HepG2 (cell line): ENCODE measurements around the gene CMTM1. TPM values are rescaled to one million over a fixed set of nuclear protein-coding genes. Genes with fewer than 3 reads are reported as not detected.

Source experiments
- CHD4 ChIP-seq: fragments of 200-600 bp; sonication (generic); IDR thresholded peaks from 2 replicates; pipeline ENCODE4 v1.7.0; 2017; ENCODE audit warnings: mild to moderate bottlenecking, low read length, borderline replicate concordance
- GLI4 ChIP-seq: sonication (generic); formaldehyde crosslinking; IDR thresholded peaks from 2 replicates; pipeline ENCODE4 v1.5.1; 2020; ENCODE audit warnings: missing genetic modification reagents, mild to moderate bottlenecking, moderate library complexity, borderline replicate concordance
- ISL2 ChIP-seq: sonication (generic); formaldehyde crosslinking; IDR thresholded peaks from 2 replicates; pipeline ENCODE4 v1.5.0; 2020; ENCODE audit warnings: missing genetic modification reagents
- PTBP1 ChIP-seq: fragments of 200-400 bp; formaldehyde crosslinking; IDR thresholded peaks from 2 replicates; pipeline ENCODE4 v1.6.1; 2018; ENCODE audit warnings: low read length, low read depth; ENCODE audit not compliant: poor library complexity, severe bottlenecking
- ZBTB14 ChIP-seq: sonication (generic); formaldehyde crosslinking; IDR thresholded peaks from 2 replicates; pipeline ENCODE4 v1.4.0; 2020; ENCODE audit warnings: missing genetic modification reagents
- ZBTB49 ChIP-seq: sonication (generic); formaldehyde crosslinking; IDR thresholded peaks from 2 replicates; pipeline ENCODE4 v1.4.0; 2020; ENCODE audit warnings: missing genetic modification reagents, borderline replicate concordance
- polyA plus RNA-seq, 8 experiments: library from polyadenylated mRNA; depleted of rRNA in 3 of 8; stranded (reverse) in 7 of 8; unstranded in 1 of 8; fragments of >200 nt; fragmentation: Illumina TruSeq in 4 of 8; extraction: Trizol in 4 of 8; gene quantifications; 2 replicates each; pipeline versions ENCODE4 v1.2.1 to v1.2.3, GENCODE V29; 2011 to 2016; ENCODE audit warnings: low read depth in 4 of 8, missing spikeins in 1 of 8, mixed read lengths in 1 of 8; ENCODE audit not compliant: insufficient read depth in 1 of 8
- total RNA-seq, 5 experiments: library from RNA; depleted of rRNA; stranded (reverse); fragments of >200 nt; fragmentation: Illumina TruSeq; extraction: Trizol; gene quantifications; 2 replicates each; pipeline ENCODE4 v1.2.3, GENCODE V29; 2016; ENCODE audit warnings: low read depth in 1 of 5
- TF ChIP-seq, protein P1 (sequence below): sonication (generic); formaldehyde crosslinking; IDR thresholded peaks from 2 replicates; pipeline ENCODE4 v1.4.0; 2020; ENCODE audit warnings: missing genetic modification reagents, borderline replicate concordance
- TF ChIP-seq, protein P2 (sequence below): sonication (generic); formaldehyde crosslinking; IDR thresholded peaks from 2 replicates; pipeline ENCODE4 v1.5.0; 2020; ENCODE audit warnings: mild to moderate bottlenecking, missing genetic modification reagents, borderline replicate concordance

The CMTM1 gene
- total and polyA plus RNA-seq, 2 of the 13 experiments (the other 11 are each of a cell fraction or from before 2014, with no cell fraction given): 1.7 to 2.9 TPM

DNA sequence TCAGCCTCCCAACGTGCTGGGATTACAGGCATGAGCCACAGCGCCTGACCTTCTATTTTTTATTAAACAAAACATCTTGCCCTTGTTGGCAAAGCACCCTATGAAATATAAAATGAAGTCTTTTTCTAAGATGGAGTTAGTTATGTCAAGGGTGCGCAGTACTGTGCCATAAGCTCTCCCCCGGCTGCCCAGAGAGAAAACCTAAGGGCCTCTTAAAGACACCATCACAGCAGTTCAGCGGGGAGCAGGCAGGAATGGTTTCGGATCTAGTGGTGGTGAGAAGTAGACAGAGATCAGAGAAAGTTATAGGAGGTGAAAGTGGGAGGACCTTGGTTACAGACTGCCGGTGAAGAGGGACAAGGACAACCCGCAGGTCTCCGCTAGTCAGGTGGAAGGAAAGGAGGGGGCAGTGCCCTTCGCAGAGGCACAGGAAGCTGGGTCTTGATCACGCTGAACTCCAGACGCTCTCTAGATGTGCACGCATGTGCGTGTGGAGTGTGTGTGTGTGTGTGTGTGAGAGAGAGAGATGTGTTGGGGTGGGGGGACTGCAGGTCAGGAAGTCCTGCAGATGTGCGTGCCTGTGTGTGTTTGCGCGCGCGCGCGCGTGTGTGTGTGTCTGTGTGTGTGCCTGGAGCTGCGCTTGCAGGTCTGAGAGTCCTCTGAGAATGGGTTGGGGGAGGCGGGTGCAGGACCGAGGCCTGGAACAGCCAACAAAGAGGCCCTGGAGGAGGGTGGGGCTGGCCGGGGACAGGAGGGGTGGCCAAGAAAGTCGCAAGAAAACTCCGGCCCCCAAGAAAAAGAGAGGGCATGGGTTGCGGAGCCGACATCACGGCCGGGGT is 37.5 kb downstream of the CMTM1 start (continued):
- TF ChIP-seq, protein P1, sequence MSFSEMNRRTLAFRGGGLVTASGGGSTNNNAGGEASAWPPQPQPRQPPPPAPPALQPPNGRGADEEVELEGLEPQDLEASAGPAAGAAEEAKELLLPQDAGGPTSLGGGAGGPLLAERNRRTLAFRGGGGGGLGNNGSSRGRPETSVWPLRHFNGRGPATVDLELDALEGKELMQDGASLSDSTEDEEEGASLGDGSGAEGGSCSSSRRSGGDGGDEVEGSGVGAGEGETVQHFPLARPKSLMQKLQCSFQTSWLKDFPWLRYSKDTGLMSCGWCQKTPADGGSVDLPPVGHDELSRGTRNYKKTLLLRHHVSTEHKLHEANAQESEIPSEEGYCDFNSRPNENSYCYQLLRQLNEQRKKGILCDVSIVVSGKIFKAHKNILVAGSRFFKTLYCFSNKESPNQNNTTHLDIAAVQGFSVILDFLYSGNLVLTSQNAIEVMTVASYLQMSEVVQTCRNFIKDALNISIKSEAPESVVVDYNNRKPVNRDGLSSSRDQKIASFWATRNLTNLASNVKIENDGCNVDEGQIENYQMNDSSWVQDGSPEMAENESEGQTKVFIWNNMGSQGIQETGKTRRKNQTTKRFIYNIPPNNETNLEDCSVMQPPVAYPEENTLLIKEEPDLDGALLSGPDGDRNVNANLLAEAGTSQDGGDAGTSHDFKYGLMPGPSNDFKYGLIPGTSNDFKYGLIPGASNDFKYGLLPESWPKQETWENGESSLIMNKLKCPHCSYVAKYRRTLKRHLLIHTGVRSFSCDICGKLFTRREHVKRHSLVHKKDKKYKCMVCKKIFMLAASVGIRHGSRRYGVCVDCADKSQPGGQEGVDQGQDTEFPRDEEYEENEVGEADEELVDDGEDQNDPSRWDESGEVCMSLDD (CRISPR knock-in tag): no peak
- TF ChIP-seq PTBP1 (no peak), CHD4 (no peak), ZBTB49 (CRISPR knock-in tag) (no peak), GLI4 (peak; percentile 39; the same call in 1 of the 2 replicates), ZBTB14 (peak; percentile 80), ISL2 (no peak)
- TF ChIP-seq, protein P2, sequence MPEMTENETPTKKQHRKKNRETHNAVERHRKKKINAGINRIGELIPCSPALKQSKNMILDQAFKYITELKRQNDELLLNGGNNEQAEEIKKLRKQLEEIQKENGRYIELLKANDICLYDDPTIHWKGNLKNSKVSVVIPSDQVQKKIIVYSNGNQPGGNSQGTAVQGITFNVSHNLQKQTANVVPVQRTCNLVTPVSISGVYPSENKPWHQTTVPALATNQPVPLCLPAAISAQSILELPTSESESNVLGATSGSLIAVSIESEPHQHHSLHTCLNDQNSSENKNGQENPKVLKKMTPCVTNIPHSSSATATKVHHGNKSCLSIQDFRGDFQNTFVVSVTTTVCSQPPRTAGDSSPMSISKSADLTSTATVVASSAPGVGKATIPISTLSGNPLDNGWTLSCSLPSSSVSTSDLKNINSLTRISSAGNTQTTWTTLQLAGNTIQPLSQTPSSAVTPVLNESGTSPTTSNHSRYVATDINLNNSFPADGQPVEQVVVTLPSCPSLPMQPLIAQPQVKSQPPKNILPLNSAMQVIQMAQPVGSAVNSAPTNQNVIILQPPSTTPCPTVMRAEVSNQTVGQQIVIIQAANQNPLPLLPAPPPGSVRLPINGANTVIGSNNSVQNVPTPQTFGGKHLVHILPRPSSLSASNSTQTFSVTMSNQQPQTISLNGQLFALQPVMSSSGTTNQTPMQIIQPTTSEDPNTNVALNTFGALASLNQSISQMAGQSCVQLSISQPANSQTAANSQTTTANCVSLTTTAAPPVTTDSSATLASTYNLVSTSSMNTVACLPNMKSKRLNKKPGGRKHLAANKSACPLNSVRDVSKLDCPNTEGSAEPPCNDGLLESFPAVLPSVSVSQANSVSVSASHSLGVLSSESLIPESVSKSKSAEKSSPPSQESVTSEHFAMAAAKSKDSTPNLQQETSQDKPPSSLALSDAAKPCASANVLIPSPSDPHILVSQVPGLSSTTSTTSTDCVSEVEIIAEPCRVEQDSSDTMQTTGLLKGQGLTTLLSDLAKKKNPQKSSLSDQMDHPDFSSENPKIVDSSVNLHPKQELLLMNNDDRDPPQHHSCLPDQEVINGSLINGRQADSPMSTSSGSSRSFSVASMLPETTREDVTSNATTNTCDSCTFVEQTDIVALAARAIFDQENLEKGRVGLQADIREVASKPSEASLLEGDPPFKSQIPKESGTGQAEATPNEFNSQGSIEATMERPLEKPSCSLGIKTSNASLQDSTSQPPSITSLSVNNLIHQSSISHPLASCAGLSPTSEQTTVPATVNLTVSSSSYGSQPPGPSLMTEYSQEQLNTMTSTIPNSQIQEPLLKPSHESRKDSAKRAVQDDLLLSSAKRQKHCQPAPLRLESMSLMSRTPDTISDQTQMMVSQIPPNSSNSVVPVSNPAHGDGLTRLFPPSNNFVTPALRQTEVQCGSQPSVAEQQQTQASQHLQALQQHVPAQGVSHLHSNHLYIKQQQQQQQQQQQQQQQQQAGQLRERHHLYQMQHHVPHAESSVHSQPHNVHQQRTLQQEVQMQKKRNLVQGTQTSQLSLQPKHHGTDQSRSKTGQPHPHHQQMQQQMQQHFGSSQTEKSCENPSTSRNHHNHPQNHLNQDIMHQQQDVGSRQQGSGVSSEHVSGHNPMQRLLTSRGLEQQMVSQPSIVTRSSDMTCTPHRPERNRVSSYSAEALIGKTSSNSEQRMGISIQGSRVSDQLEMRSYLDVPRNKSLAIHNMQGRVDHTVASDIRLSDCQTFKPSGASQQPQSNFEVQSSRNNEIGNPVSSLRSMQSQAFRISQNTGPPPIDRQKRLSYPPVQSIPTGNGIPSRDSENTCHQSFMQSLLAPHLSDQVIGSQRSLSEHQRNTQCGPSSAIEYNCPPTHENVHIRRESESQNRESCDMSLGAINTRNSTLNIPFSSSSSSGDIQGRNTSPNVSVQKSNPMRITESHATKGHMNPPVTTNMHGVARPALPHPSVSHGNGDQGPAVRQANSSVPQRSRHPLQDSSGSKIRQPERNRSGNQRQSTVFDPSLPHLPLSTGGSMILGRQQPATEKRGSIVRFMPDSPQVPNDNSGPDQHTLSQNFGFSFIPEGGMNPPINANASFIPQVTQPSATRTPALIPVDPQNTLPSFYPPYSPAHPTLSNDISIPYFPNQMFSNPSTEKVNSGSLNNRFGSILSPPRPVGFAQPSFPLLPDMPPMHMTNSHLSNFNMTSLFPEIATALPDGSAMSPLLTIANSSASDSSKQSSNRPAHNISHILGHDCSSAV (CRISPR knock-in tag): no peak
